ENCODE measurements around the gene MED27.

- TF ChIP-seq CTCF (IDR thresholded peaks at IDR 0.05) (no peak), EP300 (IDR thresholded peaks at IDR 0.05) (no peak), POLR2AphosphoS5 (IDR thresholded peaks at IDR 0.05) (no peak), POLR2A (IDR thresholded peaks at IDR 0.05; ENCODE audit: low read depth) (no peak)
These were observed 194.5 kb downstream of the MED27 start for GRCh38 chr9:131885144-131885609.
